ENCODE results near the gene STAM.
A peak's percentile ranks its signal among the peaks of the same experiment; 100 is the strongest.

STAM gene

GRCh38 chr10:17730667-17731066, 86.7 kb downstream of the STAM start:
- no peak for DNase-seq (ENCODE audit: low read depth in 2 of 2)

- DNase-seq (ENCODE audit: low read depth in 2 of 2) = no peak
Observed at GRCh38 chr10:17731331-17732020, 87.5 kb downstream of the STAM start.

DNA sequence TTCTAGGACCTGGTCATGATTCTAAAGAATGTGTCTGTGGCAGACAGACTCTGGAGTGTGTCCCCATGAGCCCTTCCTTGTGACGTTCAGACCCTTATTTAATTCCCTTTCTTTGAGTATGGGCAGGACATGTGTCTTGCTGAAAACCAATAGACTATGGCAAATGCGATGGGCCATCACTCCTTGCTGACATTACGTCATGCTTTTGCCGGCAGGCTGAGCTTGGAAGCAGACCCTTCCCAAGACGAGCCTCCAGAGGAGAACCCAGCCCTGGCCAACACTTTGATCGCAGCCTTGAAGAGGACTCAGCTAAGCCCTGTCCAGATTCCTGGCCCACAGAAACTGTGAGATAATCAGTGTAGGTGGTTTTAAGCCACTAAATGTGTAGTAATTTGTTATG, 89.7 kb downstream of the STAM start:
- DNase-seq (ENCODE audit: low read depth in 2 of 2) = no peak

DNA sequence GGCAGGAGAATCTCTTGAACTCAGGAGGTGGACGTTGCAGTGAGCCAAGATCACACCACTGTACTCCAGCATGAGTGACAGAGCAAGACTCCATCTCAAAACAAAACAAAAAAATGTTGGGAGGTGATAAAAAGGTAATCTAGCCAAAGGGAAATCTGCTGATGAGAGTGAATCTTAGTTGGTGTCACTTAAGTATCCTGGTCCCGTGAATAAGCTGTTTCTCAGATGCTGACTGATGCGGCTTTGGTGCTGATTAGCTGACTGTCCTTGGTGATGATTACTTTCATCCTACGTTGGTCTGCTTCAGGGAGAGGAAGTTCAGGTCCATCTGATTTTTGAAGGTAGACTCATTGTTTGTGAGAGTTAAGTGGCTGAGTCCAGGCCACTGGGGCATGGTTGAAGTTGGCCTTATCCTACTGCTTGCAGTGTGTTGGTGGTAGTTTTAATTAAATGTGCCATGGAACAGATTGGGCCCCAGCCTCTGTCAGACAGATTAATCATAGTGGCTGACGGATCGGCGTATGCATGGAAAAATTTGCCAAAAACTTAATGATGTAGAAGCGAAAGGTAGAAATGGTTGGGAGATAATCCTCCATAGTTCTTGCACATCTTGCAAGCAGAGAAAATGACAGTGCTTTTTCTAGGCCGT, 90.6 kb downstream of the STAM start:
- DNase-seq (ENCODE audit: low read depth in 2 of 2) = no peak

GRCh38 chr10:17735166-17735941, 91.4 kb downstream of the STAM start:
- no peak for DNase-seq (ENCODE audit: low read depth in 2 of 2)

GRCh38 chr10:17736223-17736622, 92.3 kb downstream of the STAM start:
- DNase-seq (ENCODE audit: low read depth in 2 of 2) = no peak

GRCh38 chr10:17737027-17737965, 93.3 kb downstream of the STAM start:
- DNase-seq (ENCODE audit: low read depth in 2 of 2) = no peak

DNA sequence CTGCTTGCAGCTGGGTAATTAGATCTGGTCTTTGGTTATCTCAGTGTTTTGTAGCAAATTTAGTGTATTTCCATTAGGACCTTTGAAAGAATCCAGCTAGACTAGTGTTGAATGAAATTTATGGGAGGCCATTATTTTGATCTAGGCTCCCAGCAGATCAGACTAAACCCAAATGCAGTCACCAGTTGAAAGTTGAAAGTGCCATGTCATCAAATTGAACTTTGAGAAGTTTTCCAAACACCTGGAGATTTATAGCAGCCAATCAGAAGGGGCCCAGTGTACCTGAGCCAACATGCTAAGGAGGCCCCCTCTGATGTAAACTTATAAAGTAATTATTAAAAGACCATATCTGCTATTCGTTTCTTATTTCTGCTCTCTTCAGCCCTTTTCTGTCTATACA, 96.7 kb downstream of the STAM start:
- no peak for DNase-seq (ENCODE audit: low read depth in 2 of 2)

GRCh38 chr10:17742918-17743317, 99.0 kb downstream of the STAM start:
- peak; percentile 61 to 64 for DNase-seq (ENCODE audit: low read depth in 2 of 2)

- no peak for DNase-seq (ENCODE audit: low read depth in 2 of 2)
Observed at GRCh38 chr10:17743437-17743836, 99.5 kb downstream of the STAM start.

DNA sequence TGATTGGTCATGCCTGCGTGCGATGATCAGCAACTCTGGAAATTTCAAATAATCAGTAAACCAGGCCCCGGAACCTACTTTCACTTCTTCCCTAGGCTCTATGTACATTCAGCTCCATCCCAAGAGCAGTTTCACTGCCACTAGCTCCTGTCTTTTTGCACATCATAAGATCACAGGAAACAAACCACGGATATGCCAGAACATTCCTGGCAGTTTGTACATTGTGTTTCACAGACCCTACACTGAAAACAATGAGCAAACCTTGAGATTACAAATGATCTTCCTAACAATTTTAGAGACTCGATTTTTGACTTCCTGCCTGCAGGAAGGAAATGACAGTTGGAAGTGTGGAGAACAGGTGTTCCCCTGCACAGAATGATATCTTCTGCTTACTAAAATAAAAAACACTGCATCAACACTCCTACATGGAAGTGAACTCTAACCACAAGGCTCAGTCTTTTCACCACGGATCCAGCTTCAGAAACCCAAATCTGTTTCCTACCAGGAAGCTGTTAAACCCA, 100.5 kb downstream of the STAM start:
- no peak for DNase-seq (ENCODE audit: low read depth in 2 of 2)

DNA sequence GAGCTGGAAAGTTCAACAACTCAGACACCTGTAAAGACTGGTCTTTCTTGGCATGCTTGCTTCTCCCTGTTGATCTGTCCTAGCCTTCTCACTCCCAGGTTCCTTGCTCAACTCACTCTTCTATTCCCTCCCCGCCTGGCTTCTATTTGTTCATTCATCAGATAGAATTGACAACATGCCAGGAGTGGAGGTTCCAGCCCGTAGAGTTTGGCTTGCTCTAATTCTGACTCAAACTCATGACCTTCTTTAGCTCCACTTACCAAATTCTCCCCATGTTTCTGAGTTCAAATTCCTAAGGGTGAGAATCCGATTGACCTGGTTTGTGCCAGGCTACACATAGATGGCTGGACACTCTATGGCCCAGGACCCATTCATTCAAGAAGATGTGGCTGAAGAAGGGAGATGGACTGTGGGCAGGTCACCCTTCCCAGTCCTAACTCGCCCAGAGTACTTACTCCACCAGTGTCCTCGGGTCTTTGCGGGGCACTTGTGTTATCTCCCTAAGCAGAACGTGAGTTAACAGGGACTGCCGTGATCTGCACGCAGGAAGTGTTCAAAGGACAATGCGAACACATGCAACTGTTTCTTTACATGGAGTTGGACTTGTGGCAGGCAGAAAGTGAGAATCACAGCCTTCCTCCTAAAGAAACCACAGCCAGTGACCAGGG, 104.1 kb downstream of the STAM start:
- DNase-seq (ENCODE audit: low read depth in 2 of 2) = no peak

GRCh38 chr10:17749890-17750289, 105.9 kb downstream of the STAM start:
- no peak for DNase-seq (ENCODE audit: low read depth in 2 of 2)

DNA sequence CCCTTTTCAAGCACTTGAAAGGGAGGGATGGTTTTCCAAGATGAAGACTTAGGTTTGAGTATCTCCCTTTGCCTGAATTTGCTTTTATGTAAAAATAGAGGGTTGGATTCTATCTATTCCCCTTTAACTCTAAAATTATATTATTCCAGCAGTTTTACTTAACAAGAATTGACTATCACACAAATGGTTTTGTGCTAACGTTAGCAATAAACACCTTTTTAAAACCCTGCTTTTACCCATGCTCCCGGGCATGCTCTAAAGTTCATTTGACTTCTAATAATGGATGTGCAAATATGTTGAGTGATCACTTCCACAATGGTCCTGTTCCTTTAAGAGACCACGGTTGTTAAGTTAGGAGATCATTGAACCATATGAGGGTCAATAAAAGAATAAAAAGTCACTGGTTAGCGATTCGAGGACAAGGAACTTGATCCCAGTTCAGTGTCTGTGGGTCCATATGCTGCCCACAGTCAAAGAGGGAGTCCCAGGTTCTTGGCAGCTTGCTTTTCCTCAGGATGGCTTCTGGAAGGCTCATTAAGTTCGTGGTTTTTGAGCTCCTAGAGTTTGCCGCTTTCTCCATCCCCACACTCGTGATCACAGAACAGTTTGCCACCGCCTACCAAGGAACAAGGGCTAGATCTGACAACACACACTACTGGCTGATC, 108.0 kb downstream of the STAM start, which contains the start of gene TMEM236:
Gene TMEM236, plus strand, starts transcription at position 421 of the 665 bp plus-strand sequence. Its CDS starts 95 bp downstream, at position 516.
- no peak for DNase-seq (ENCODE audit: low read depth in 2 of 2)

GRCh38 chr10:17756557-17757217, 112.7 kb downstream of the STAM start:
- no peak for DNase-seq (ENCODE audit: low read depth in 2 of 2)

GRCh38 chr10:17758200-17758599, 114.2 kb downstream of the STAM start:
- DNase-seq (ENCODE audit: low read depth in 2 of 2) = no peak

- no peak for DNase-seq (ENCODE audit: low read depth in 2 of 2)
Observed at GRCh38 chr10:17758896-17759295, 114.9 kb downstream of the STAM start.

DNA sequence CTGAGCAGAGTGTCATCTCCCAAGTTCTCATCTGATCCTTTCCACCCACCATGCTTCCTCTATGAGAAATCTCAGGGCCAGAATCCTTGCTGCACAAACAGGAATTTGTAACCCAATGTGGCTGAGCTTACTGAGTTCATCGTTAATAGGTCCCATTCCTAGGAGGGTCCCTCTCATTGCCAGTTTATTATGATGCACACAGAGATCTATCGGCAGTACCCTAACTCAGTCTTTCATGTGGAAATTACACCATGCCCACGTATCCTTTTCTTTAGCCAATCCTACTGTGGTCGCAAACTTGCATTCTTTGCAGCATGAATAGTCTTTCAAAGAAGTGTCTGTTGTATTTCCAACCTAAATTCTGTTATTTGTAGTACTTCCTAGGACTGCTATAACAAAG, 120.2 kb downstream of the STAM start:
- no peak for DNase-seq (ENCODE audit: low read depth in 2 of 2)

DNA sequence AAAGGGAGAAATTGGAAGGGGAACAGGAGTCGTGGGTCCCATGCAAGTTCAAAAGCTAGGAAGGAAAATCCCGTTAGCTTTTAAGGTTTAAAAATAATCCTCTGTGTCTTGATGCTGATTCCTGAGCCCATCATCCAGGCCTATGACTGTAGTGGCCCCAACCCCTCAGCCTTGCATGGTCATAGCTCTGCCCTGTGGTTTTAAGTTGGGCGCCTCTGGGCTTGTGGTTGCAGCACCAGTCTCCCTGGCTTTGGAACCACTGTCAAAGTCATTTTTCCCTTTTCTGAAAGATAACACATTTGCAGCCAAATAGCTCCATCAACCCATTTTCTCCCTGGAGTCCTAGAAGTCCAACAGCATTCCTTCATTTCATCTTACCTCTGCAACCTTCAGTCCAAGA, 121.7 kb downstream of the STAM start:
- DNase-seq (ENCODE audit: low read depth in 2 of 2) = no peak

All from activated CD4-positive, alpha-beta T cell treated with anti-CD3 and anti-CD28 coated beads for 24 hours (primary cell).